Fibroblast of the conjunctiva (primary cell): ENCODE results near the gene FAM168B.
A peak's percentile ranks its signal among the peaks of the same experiment; 100 is the strongest.
"Not testable (repeated sequence)": the region's sequence is repeated elsewhere in the genome, so short reads cannot be mapped to it uniquely, and the experiment has no call there.

Experiments
- DNase-seq: peaks from one replicate; pipeline ENCODE4 v3.0.0-alpha.2; 2010; ENCODE audit warnings: low read depth

The FAM168B gene

GRCh38 chr2:131093006-131093695 lies at the start of gene FAM168B:
Gene FAM168B (minus strand): TSS chr2:131093460. CDS start chr2:131082646, 10,814 bp downstream.
- DNase-seq = peak; percentile 64

DNA sequence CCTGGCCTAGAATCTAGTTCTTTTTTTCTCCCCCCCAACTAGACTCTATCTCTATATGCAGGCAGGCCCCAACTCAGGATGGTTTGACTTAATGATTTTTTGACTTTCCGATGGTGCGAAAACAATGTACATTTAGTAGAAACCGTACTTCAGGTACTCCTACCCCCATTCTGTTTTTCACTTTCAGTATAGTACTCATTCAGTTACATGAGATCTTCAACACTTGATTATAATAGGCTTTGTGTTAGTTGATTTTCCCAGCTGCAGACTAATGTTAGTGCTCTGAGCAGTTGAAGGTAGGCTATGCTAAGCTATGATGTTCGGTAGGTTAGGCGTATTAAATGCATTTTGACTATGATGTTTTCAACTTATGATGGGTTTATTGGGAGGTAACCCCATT lies 49.6 kb upstream of the FAM168B start:
- DNase-seq = no peak

- DNase-seq = no peak
Observed at GRCh38 chr2:131140581-131140980, 47.3 kb upstream of the FAM168B start.

DNA sequence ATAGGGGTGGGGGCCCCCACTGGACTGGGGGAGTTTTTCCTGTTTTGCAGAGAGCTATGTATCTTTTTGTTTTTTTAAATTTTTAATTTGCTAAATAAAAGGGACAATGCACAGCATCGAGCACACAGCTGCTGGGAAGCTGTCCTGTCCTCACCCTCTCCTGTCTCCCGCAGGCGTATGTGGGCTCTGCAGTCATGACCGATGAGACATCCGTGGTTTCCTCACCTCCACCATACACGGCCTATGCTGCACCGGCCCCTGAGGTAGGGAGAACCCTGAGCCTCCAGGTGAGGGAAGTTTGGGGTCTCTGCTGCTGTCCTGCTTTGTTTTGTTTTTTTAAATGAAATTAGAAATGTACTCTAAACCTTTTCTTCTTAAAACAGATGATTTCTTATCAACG lies 39.5 kb upstream of the FAM168B start:
- DNase-seq = no peak

DNA sequence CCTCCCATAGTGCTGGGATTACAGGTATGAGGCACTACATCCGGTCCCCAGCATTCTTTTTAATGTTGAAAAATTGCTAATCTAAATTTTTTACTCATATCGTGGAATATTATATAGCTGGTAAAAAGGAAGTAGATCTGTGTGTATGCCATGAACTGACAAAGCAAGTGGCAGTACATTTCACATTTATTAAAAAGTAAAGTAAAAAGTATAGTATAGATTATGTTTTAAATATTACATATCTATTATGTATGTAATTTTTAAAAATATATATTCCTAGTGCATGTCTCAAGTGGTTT lies 37.0 kb upstream of the FAM168B start:
- no peak for DNase-seq

GRCh38 chr2:131127981-131128380 lies 34.7 kb upstream of the FAM168B start:
- DNase-seq = no peak

DNA sequence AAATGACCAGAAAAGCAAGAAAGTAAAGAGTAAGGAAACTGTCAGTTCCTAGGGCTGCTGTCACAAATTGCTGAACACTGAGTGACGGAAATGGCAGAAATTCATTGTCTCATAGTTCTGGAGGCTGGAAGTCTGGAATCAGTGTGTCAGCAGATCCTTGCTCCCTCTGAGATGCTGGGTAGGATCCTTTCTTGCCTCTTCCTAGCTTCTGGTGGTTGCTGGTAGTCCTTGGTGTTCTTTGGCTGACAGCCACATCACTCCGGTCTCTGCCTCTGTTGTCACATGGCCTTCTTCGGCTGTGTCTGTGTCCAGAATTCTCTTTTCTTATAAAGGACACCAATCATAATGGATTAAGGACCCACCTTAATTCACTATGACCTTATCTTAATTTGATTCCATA lies 33.8 kb upstream of the FAM168B start:
- DNase-seq = no peak

DNA sequence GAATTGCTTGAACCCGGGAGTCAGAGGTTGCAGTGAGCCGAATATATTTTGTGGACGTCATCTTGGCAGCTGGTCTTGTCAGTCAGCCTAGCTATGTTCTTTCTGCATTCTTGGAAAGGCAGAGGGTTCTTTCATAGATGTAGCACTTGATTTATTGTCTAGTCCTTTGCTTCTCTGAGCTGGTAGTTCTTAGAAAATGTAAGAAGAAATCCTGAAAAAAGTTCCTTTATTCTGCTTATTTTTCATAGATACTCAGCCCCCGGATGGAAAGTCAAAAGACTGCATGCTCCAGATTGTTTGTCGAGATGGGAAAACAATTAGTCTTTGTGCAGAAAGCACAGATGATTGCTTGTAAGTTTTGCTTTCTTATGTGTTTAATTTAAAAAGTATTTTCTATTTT lies 33.2 kb upstream of the FAM168B start:
- DNase-seq = no peak

- DNase-seq = no peak
Observed at GRCh38 chr2:131125195-131125757, 32.0 kb upstream of the FAM168B start.

- no peak for DNase-seq
Observed at GRCh38 chr2:131123192-131123591, 29.9 kb upstream of the FAM168B start.

- DNase-seq = no peak
Observed at GRCh38 chr2:131122496-131122895, 29.2 kb upstream of the FAM168B start.

DNA sequence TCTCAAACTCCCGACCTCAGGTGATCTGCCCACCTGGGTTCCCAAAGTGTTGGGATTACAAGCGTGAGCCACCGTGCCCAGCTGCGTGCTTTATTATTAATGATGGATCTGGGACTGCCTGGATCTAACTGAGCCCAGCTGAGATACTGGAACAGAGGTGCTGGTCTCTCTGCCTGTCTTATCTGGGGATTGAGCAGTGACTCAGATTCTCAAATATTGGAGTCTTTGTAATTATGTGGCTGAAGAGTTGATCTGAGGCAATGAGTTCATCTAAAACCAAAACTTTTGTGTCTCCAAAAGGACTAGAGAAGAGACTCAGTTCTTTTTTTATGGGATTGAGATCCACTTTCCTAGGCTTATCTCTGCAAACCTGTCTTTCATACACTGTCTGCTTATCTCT lies 28.2 kb upstream of the FAM168B start:
- DNase-seq = no peak

- DNase-seq = no peak
Observed at GRCh38 chr2:131120815-131121317, 27.6 kb upstream of the FAM168B start.

DNA sequence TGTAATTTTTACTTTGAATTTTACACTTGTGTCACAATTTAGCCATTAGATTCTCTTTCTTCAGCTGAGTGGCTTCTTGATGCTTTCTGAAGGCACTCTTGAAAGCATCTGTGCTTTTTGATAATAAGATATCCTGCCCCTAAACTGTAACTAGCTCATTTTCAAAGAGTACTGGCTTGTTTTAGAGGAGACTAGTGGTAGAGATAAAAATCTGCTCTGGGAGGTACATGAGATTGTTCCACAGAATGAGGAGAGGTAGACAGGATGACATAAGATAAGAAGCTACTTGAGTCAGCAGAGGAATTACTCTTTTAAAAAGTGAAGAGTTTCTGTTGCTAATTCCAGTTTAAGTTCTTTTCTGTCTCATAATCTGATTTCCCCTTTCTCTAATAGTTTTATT lies 22.5 kb upstream of the FAM168B start:
- DNase-seq = no peak

- not testable (repeated sequence) for DNase-seq
Observed at GRCh38 chr2:131114950-131115349, 21.7 kb upstream of the FAM168B start.

GRCh38 chr2:131113566-131114227 lies 20.4 kb upstream of the FAM168B start:
- DNase-seq = no peak

DNA sequence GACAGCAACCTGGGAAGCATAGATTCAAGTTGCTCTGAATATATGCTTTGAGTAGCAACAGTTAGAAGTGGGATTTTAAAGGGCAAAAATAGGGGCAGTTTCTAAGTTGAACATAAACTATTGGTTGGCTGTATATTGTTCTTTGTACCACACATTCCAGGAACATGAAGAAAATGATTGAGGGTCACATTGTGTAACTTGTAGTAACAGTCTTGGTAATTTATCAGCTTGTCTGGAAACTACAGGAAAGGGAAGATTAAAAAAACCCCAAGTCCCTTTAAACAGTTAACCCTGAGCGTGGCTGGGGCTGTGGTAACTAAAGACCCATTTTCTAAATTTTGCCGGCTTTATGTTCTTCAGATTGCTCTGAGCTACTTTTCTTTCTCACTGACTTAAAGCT lies 19.3 kb upstream of the FAM168B start:
- no peak for DNase-seq

GRCh38 chr2:131105950-131106801 lies 12.9 kb upstream of the FAM168B start:
- DNase-seq = no peak

GRCh38 chr2:131105156-131105949 lies 12.1 kb upstream of the FAM168B start, which contains the start of gene PLEKHB2:
Gene PLEKHB2 (plus strand): TSS chr2:131105336. CDS start chr2:131120942, 15,606 bp downstream.
- DNase-seq = peak; percentile 79

- peak; percentile 67 for DNase-seq
Observed at GRCh38 chr2:131104487-131105155, 11.4 kb upstream of the FAM168B start.

- no peak for DNase-seq
Observed at GRCh38 chr2:131103165-131103564, 9.9 kb upstream of the FAM168B start.
